SK-MEL-5 (cell line): Measurements from ENCODE around the gene OTP. TPM values are rescaled to one million over a fixed set of nuclear protein-coding genes. Genes with fewer than 3 reads are reported as not detected.

ENCODE experiments used
- DNase-seq: peaks from one replicate; pipeline ENCODE4 v3.0.0-alpha.2; 2016; ENCODE audit warnings: low read depth, low spot score
- in situ Hi-C: cut with HindIII; loops from 2 replicates; pipeline ENCODE4 v1.10.0; 2016; ENCODE audit warnings: low sequenced_read_pairs, high pct_unique_total_duplicates, low pct_unique_long_range_greater_than_20kb
- polyA plus RNA-seq, 2 experiments: library from polyadenylated mRNA; depleted of rRNA; stranded (reverse); fragments of >200 nt; gene quantifications; 2 replicates each; pipeline ENCODE4 v1.2.3, GENCODE V29; 2015
- total RNA-seq: library from RNA; depleted of rRNA; stranded (reverse); fragments of >200 nt; shearing (Covaris generic); gene quantifications from 2 replicates; pipeline ENCODE4 v1.2.3, GENCODE V29; 2014; rRNA removed

The OTP gene
- total RNA-seq = not detected in 2 replicates
- not detected in 2 replicates for polyA plus RNA-seq (2015; cell fraction: cytosol; rRNA removed)
- polyA plus RNA-seq (2015; cell fraction: nucleus; rRNA removed) = not detected in 2 replicates

DNA sequence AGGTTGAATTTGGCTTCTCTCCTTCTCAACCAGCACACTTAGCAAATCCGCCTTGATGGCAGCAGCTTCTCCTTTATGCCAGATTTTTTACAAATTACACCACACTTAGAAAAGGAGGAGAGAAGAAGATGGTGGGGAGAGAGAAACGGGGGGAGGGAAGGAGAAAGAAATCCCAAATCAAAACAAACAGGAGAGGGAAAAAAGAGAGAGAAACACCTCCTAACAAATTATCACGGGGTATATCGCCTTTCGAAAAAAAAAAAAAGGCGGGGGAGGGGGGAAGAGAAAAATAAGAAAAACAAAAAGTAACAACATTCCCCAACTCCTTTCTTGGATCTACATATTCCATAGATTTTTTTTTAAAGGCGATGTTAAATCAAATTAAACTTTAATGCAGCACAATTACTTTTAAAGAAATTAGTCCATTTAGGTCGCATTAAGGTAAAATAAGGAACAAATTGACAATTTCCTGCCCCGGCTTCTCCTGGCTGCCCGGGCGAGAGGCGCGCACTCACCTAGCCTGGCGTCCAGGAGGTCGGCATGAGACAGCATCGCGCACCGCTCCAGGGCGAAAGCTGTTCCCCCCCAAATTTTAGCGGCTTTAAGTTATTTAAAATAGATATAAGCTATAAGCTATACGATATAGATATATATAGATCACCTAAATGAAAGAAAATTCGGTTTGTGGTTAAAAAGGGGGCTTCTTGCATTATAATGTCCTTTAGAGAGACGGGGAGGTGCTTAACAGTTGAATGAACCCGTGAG lies at the start of gene OTP:
TSS of gene OTP (minus strand) at position 716 of the 765 bp plus-strand sequence. CDS start at position 552, 164 bp downstream.
- in situ Hi-C loops = no loop called here
- DNase-seq = no peak

DNA sequence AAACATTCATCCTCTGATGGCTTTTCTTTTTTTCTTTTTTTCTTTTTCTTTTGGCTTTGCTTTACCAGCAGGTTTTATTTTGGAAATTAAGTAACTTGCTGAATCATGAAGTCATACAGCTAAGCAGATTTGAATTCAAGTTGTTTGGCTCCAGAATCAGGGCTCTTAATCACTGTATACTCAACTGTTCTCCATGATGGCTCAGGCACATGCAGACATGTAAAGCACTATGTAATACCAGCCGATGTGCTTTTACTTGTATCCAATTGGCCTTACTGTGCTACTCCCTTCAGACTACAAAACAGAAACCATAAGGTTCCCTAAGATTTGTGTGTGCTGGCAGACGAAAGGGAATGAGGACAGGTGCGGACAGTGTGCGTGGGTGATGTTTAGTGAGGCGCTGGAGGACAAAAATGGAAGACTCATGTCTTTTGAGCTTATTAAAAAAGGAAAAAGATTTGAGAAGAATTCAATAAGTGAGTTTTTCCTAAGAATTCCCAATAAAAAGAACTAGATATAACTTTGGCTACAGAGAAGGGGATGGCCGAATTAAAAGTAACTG lies 44.7 kb upstream of the OTP start:
- in situ Hi-C loops = no loop called here

DNA sequence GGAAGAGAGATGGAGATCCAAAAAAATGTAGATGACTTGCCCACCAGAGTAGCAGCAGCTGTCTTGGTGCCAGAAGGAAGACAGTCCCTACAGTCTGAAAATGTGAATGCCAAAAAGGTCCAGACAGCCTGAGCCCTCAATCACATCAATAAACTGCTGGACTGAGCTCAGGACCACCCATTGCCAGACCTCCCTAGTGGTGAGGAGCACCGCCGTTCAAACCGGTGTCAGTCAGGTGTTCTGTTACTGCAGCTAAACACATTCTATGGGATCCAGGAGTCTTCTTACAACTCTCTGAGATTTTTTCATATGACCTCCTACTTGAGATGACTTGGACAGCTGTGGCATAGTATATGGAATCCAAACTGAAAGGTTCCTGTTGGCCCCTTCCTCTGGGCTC lies 32.0 kb upstream of the OTP start:
- no peak for DNase-seq
- in situ Hi-C loops = no loop called here

More for the DNA sequence above, 44.7 kb upstream of the OTP start:
- DNase-seq = no peak

DNA sequence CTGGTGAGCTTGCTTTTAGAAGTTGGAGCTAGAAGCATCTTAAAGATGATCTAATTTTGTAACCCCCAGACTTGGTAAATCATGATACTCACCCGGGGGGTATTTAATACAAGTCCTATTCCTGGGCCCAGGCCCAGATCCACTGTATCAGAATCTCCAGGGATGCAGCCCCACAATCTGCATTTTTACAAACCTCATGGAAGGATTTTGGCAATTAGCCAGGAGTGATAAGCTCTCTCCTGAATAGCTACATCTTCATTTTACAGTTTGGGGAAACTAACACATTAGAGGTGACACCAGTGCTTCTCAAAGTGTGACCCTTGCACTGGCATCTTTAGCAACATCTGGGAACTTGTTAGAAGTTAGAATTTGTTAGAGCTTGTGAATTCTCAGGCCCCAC lies 31.2 kb upstream of the OTP start:
- no peak for DNase-seq
- in situ Hi-C loops = no loop called here

DNA sequence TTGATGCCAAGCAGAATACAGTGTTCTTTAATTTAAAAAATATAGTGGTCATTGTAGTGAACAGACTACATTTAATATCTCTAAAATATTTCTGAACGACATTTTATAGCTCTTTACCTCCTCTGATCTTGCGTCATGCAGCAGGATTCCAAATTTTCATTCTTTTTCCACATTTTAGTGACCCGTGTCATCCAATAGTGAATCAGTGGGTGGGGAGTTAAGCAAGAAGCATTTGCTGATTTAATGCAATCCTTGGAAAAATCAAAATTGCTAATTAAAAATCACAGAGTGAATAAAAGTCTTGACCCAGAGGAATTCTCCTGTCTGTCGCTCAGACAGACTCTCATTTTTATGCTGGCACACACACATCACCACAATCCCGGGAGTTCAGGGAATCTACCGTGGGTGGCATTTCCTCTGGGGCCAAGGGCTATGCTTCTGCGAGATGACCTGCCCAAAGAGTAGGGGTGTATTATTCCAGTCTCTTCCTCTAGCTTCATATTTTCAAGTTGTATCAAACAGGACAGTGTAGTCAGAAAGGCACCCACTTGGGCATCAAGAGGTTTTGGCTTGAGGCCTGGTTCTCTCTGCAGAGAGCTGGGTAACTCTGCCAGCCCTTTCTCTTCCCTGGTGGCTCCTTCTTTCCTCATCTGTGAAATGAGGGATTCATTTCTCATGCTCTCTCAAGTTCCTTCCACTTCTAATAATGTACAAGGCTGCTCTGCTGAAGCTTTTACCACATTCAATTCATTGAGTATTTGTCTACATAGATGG lies 24.8 kb upstream of the OTP start:
- in situ Hi-C loops = no loop called here
- no peak for DNase-seq

DNA sequence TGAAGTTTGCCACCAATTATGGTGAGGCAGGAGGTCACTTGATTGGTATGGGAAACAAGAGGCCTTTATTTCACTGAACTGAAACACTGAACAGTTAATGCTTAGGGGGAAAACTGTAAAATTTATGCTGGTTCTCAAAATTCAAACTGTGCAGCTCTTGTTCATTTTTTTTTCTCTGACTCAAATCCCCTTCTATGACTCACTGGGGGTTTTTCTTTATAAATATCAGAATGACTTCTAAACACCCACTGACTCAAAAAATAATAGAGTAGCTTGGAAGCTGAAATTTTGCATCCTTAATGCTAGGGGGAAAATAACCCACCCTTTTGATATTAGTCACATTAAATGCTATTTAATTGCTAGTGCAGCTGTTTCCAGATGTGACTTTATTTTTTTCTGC lies 24.1 kb upstream of the OTP start:
- in situ Hi-C loops = no loop called here
- peak; percentile 86 for DNase-seq

DNA sequence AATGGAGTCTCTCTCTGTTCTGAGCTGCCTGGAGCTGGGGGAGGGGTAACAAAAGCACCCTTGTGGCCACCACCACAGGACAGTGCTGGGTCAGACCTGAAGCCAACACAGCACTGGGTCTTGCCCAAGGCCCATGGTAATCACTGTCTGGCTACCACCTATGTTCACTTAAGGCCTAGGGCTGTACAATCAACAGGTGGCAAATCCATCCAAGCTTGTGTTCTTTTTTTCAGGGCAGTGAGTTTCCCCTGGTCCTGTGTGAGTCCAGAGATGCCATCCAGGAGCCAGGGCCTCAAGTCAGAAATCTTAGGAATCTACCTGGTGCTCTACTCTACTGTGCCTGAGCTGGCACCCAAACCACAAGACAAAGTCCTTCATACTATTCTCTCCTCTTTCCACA lies 20.1 kb upstream of the OTP start:
- in situ Hi-C loops = no loop called here

DNA sequence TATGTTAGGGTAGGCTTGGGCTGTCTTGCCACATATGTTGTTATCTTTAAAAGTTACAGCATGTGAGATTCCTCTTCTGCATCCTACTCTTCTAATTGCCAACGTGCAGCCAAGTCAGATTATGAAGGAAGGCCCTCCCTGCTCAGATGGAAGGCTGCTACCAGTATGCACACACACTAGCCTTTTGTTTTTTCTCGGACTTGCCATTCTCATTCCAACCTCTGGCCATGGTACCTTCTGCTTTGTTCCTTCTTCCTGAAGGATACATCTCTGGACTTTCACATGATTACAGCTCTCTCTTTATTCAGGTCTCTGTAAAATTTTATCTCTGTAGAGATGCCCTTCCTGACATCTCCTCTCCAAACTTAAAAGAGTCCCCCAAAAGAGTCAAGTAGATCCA lies 12.8 kb upstream of the OTP start:
- DNase-seq = peak; percentile 40
- in situ Hi-C loops = no loop called here

More for the DNA sequence above, 20.1 kb upstream of the OTP start:
- DNase-seq = peak; percentile 44

DNA sequence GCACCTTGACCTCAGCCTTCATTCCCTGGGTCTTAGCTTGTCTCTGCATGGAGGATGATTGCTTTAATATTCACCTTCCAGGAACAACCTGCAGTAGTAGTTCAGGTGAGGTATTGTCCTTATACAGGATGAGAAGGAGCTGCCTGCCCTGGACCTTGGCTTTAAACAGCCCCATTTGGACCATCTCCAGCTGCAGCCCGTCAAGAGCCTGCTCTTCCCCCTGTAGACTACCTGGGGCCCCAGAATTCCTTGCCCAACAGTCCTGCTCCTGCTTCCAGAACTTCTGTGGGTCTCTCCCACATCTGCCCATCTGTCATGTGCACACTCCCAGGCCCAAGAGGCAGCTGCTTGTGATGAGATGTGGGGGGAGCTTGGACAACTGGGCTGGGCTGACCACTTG lies 12.2 kb upstream of the OTP start:
- in situ Hi-C loops = no loop called here

DNA sequence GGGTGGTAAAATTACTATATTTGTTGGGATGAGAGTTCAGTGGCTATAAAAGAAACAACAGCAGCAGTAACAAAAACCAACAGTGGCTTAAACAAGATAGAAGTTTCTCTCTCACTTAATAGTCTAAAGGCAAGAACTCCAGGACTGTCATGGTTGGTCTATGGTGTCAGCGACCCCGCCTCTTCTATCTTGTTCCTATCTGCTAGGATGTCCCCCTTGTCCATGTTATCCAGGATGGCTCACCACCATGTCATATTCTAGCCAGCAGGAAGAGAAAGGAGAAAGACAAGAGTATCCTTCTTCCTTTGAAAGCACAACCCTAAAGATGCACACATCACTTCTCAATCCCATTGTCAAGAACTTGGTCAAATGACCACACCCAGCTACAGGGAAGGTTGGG lies 11.3 kb upstream of the OTP start:
- DNase-seq = no peak
- in situ Hi-C loops = no loop called here

More for the DNA sequence above, 12.2 kb upstream of the OTP start:
- no peak for DNase-seq

DNA sequence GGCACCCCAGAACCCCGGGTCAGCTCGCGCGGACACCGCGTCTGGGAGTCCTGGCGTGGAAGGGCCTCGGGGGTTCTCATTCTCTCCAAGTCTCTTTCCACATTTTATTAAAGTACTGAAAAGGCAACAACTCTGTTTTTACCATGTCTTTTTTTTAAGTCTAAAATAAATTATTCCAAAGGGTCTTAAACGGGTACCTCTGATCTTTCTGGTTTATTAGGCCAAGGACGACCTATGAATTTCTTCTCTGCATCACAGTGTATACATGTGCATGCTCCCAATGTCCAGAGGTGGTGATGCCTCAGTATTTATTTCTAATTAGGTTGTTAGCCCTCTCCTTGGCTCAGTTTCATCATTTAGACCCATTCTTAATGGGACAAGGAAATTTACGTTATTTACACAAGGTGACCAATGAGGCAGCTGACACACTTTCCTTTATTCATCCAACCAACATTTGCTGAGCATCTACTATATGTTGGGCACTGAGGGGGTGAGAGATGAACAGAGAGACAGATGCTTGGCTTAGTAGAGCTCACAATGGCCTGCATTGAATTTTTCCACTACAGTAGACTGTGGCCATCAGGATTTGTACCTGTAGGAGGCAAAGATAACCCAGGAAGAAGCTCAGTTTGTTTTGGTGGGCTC lies 7.6 kb upstream of the OTP start:
- no peak for DNase-seq
- in situ Hi-C loops = no loop called here

DNA sequence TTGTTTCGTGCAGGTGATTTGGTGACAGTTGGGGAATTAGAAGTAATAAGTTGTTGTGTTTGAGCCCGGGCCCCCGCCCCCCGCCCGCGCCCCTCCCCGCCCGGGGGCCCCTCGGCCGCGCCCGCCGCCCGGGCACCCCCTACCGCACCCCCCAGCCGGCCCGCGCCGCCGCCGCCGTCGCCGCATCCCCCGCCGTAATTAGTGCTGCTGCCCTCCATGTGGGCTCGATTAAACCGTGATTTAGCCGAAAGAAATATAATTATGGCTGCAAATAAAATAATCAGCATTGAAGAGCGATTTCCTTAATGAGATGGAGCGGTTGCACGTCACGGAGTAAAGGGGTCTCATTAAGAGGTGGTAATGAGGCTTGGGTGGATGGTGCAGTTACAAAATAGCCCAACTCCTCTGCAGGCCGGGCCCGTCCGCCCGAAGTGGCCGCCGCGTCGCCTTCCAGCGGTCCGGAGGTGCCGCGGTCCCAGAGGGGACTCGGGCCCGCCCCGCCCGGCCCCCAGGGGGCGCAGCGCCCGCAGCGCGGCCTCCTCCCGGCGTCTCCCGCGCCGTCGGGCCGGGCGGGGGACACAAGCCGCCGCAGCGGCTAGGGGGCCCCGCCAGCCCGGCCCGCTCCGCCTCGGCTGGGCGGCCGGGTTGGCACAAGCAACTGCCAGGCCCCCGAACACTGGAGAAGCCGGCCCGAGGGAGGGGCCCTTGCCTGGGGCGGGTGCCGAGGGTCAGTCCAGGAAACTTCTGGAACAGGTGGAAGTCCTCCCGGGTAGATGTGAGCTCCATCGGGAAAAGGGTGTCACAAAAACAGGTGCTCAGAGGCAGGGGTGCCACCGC lies 6.9 kb upstream of the OTP start:
- no peak for DNase-seq
- in situ Hi-C loops = no loop called here

DNA sequence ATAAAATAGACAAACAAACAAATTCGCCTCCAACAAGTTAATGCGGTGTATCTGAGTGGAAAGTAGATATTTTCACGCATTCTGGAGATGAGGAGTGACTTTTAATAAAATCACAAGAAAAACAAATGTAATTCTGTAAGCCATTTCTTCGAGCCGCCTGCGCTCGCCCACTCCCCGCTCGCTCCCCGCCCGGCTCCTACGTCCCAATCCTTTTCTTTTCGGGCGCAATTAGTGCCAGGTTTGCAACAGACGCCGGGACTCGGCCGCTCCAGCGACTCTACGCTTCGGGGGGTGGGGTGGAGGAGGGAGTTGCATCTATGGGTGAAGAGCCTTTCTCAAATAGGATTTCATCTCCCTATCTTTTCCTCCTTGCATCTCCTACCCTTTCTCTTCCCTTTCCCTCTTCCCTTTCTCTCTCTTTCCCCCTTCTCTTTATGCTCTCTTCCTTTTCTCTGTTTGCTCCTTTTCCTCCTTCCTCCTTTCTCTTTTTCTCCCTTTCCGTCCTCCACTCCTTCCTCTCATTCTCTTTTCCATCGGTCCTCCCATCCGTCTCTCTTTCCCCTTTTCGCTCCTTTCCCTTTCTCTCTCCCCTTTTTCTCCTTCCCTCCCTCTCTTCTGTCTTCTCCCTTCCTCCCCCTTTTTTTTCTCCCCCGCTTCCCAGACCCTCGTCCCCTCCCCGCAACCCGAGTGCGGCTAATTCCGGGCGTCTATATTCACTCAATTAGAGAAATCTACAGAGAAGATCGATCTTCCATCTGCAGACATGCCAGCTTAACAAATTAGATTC lies 6.1 kb upstream of the OTP start:
- DNase-seq = no peak

DNA sequence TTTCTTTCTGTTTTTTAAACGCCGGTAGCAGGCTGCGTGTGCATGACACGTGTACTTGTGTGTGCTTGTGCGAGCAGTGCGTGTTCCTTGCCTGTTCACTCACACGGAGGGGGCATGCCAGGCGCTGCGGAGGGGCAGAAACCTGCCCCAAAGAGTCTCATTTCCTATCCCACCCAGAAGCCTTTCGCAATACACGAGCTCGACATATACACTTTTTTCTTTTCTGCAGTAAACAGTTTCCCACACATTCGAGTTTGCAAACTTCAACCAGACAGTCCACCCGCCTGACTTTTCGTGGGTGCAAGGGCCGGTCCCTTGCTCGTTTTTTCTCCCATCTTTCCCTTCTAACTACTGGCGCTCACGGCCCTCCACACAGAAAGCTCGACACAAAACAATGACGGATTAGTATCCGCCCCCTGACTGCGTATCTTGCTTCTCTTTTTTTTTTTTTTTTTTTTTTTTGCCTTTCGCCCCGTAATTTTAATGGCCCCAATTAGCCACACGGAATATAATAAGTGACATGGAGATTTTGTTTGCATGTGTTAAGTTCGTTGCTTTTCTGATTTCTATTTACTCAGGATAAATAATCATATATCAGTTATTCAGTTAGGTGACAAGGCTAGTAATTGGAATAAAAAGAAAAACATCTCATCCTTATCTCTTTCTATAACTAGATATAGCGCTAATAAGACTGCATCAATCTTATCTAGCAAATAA lies 5.3 kb upstream of the OTP start:
- DNase-seq = no peak
- in situ Hi-C loops = no loop called here

More for the DNA sequence above, 6.1 kb upstream of the OTP start:
- in situ Hi-C loops = no loop called here

DNA sequence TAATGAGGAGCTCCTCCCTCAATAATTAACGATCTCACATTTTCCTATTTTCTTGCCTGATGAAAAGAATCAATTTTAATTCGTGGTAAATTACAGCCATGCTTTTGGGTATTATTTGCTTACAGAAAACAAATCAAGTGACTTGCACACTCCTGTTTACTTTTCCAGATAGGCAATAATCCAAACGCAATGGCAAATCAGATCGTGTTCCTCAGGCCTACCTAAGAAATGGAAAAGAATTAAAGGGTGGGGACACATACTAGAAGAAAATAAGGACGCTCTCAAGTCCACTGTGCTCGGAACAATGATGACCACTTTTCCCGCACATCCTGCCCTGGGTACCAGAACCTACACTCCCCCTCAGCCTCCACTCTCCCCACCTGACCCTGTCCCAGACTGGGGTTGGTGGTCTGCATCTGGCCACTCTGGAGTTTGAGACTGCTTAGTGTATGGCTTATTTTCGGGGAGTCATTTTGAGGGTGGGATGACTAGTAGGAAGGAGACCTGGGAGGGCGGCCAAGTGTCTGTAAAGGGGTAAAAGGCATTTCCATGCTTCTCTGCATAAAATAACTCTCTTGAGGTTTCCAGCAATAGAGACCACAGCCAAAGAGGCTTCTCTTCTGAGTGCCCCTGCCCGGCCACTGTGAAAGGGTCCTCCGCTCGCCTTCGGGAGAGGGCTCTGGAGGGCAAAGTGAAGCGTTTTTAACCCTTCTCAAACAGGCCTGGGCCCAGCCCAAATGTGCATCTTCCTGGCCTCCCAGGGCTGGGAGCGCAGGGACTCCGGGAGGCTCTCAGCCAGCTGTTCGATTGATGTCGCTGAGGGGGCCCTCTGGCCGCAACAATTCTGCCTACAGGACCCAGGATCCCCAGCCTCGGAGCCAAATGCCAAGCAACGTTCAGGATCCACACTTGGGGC lies 4.5 kb upstream of the OTP start:
- in situ Hi-C loops = no loop called here
- DNase-seq = no peak
